Stimulated activated CD8-positive, alpha-beta memory T cell treated with anti-CD3 and anti-CD28 coated beads, Interleukin-4, amount 100 ng/mL, for 1 hour (primary cell): ENCODE measurements around the gene GGNBP2.
A peak's percentile ranks its signal among the peaks of the same experiment; 100 is the strongest.
"Not testable (repeated sequence)": the region's sequence is repeated elsewhere in the genome, so short reads cannot be mapped to it uniquely, and the experiment has no call there.

Experiments
- DNase-seq, 2 donors: peaks; one replicate each; pipeline ENCODE4 v3.0.0-alpha.2; 2020; ENCODE audit warnings: low read depth in 2 of 2, low spot score in 1 of 2

Gene GGNBP2, protein sequence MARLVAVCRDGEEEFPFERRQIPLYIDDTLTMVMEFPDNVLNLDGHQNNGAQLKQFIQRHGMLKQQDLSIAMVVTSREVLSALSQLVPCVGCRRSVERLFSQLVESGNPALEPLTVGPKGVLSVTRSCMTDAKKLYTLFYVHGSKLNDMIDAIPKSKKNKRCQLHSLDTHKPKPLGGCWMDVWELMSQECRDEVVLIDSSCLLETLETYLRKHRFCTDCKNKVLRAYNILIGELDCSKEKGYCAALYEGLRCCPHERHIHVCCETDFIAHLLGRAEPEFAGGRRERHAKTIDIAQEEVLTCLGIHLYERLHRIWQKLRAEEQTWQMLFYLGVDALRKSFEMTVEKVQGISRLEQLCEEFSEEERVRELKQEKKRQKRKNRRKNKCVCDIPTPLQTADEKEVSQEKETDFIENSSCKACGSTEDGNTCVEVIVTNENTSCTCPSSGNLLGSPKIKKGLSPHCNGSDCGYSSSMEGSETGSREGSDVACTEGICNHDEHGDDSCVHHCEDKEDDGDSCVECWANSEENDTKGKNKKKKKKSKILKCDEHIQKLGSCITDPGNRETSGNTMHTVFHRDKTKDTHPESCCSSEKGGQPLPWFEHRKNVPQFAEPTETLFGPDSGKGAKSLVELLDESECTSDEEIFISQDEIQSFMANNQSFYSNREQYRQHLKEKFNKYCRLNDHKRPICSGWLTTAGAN

DNA sequence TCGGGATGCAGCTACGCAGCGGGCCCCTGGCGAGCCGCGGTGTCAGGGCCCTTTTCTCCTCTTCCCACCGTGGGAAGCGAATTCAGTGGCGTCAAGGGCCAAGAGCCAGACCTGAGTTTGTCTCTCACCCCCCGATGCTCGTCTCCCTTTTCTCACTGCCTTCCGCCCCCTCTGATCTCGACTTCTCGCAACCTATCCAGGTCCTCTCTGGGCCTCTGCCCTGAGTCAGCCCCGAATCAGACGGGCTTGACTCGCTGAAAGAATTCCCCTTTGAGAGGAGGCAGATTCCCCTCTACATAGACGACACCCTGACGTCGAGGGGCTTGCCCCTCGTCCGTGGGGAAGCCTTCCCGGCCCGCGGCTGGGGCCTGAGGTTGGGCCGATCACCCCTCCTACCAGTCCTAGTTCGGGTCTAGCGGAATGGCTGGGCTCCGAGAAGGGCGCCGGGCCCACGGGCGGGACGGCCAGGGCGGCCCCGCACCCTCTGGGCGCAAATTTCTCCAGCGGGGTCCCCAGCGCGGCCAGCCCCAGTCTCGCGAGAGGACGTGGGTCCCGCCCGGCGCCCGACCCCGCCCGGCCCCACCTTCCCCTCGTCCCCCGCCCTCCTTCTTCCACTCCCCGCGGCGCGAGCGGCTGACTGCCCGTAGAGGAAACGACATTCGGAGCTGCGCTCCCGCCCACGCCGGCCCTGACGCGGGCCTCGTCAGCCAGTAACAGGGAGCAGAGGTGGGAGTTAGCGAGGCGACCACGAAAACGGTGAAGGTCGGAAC, at the start of gene GGNBP2:
GGNBP2 (plus strand) TSS at position 613 of the 770 bp plus-strand sequence. CDS start 806 bp downstream, outside the sequence.
- DNase-seq = peak; percentile 80 to 82

- DNase-seq = no peak
These were observed 49.6 kb upstream of the GGNBP2 start for GRCh38 chr17:36495076-36495578.

DNA sequence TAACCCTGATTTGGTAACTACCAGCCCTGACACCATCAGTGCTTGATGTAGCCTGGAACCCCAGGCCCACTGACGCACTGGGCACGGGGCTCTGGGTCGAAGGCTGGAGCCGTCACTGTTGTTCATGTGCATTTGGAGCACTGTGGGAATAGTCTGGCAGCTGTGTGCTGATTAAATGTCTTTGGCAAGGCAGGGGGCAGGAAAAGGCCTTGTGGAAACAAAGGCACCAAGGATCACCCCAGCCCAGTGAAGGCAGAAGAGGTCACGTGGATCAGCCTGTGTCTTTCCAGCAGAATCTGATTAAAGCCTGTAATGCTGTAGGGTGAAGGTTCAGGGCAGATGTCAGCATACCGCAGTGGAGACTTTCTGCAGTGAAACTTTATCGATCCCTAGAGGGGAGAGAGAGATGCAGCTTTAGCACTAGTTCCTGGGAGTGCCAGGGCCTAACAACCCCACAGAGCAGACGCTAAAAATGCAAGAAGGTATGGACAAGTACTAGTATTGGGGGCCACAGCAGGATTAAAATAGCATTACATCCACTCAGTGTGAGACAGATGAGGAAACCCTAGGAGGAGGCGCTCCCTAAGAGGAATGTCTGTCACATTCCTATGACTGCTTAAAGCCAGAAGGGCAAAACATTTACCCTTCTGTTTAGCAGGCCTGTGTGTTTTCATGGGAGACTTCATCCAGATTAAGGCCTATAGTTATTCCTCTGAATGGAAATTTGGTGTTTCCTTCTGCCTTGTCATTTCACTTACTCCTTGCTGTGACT, 48.5 kb upstream of the GGNBP2 start:
- no peak for DNase-seq

- DNase-seq = no peak
These were observed 46.6 kb upstream of the GGNBP2 start for GRCh38 chr17:36498155-36498554.

- DNase-seq = no peak
These were observed 46.0 kb upstream of the GGNBP2 start for GRCh38 chr17:36498560-36499300.

- no peak for DNase-seq
These were observed 43.9 kb upstream of the GGNBP2 start for GRCh38 chr17:36500745-36501225.

DNA sequence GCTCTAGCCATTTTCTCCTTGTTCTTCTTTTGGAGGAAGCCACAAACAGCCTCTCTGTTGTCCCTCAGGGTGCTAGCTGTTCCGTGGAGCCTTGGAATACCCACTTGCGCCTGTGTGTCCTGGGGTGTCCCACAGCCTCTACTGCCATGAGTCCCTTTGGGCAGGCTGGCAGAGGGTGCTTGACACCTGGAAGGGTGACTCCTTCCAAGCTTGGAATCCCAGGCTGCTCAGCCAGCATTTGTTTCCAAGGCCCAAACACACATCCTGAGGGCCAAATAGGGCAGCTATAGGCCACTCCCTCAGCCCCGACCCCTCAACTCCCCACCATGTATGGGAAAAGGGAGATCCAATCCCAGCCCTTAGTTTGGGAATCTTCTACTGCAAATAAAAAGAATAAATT, 43.4 kb upstream of the GGNBP2 start:
- DNase-seq = no peak

DNA sequence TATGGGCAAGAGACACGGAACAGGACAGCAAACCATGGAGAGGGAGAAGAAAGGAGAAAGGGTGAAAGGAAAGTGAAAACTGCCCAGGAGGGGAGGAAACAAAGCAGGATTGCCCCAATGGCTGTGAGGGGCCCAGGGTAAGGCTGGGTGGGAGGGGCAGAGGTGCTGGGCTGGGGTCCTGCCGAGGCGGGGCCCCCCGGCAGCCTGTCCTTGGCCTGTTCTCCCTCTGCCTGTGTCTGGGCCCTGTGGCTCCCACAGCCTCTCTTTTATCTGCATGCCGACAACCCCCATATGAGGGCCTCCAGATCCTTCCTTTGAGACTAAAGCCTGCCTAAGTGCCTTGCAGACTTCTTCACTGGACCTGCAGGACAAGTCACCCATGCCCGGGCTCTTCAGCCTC, 42.8 kb upstream of the GGNBP2 start:
- no peak for DNase-seq

DNA sequence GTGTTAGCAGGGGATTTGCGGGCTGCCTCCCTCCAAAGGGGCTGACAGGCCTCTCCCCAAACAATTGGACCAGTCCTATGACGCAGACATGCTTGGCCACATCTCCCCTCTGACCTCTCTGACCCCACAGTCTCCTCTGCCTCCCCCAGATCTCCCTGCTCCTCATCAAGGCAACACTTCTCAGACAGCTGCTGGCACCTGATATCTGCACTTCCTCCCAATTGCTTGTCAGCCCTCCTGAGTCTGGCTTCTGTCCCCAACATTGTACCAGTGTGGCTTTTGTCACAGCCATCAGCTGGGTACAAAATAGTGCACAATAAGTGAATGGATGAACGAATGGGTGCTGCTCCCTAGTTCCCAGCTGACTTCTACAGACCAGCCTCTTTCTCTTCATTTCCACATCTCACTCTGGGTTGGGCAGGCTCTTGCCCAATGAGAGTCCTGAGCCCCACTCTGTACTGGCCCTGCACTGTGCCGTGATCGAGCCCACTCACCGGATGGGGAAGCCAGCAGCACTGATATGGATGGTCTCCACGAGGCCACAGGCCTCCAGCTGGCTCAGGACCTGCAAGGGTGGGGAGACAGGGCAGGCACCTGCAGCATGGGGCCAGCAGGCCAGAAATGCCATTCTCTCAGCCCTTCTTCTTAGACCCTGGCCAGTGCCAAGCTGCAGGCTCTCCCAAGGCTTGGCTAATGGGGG, 41.1 kb upstream of the GGNBP2 start:
- DNase-seq = no peak

- DNase-seq = no peak
These were observed 40.6 kb upstream of the GGNBP2 start for GRCh38 chr17:36504156-36504545.

DNA sequence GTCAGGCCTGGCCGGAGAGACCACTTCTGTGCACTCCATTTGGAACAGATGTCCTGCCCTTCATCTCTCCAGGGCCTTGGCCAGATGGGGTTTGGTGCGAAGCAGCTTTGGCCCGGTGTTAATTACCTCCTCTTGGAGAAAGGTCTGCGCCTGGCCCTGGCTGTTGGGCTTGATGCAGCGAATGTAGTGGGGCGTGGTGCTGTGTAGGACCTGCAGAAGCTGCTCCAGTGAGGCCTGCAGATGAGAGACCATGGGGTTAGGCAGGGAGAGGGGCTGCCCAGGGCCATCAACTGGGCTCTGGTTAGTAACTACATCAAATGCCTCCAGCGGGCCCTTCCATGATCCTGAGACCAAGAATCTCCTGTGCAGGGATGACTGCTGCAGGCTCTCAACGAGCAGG, 39.5 kb upstream of the GGNBP2 start:
- no peak for DNase-seq

DNA sequence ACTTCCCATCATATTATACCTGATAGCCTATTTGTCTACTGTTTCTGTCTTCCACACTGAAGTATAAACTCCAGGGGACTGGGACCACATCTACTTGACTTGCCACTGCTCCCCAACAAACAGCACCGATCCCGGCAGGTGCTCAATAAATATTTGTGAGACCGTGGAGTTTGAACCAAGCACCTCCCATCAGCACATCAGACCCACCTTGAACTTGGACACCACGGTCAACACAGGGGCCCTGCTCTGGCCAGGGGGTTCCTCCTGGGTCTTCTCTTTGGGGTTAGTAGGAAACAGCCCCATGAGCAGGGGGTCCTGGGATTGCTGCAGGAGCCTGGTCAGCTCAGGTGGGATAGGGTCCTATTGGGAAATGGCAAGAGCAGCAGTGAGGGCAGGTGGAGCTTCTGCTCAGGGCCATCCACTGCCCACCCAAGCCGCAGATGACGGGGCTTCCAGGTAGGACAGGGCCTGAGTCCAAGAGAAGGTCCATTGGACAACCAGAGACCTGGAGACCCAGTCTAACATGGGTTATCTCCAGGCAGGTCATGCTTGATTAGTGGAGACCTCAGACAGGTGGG, 38.4 kb upstream of the GGNBP2 start:
- DNase-seq = no peak

DNA sequence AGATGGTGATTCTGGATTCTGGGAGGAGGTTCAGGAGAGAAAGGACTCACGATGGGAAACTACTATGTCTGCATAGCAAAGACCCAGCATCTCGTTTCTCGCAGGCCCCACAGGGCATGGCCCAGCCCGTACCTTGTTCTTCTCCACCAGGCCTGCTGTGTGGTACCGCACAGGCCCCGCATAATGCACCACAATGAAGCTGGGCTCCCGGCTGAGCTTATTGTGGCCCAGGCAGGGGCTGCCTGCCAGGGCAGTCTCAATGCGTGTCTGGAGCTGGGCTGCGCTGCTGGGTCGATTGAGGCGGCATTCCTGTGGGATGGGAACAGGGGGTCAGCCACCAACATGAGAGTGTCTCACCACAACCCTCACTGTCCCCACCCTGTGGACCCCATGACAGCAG, 37.9 kb upstream of the GGNBP2 start:
- DNase-seq = no peak

DNA sequence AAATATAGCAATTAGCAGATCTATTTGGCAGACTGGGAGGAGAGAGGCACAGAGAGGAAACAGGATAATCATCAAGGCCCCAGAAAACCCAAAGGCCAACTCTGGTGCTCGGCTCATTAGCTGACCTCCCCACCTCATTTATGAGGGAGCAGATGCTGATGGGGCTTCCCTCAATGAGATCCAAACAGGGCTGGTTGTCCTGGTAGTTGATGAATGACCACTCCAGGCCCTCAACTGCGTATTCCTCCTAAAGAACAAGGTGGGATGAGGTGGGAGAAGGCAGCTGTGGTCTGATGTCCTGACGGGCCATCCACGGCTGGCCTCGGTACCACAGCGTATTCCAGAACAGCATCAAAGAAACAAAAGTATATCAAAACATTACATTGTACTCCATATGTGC, 37.5 kb upstream of the GGNBP2 start:
- DNase-seq = no peak

- not testable (repeated sequence) for DNase-seq
These were observed 36.3 kb upstream of the GGNBP2 start for GRCh38 chr17:36508439-36508838.

- no peak for DNase-seq
These were observed 35.3 kb upstream of the GGNBP2 start for GRCh38 chr17:36509272-36509985.

DNA sequence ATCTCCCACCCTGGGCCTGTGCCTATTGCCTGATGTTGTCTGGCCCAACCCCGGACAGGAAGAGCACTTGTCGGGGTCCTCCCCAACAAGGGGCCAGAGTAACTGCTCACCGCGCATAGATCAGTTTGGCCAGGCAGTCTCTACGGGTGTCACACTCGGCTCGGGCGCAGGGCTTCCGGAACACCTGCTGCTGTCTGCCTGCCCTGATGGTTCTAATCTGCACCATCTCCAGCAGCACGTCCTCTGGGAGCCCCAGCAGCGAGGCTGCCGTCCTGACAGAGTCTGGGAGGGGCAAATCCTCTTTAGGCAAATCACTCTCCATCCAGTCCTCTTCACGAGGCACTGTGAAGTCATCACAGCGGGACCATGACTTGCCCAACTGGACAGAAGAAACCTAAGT, 34.1 kb upstream of the GGNBP2 start:
- DNase-seq = no peak

- DNase-seq = no peak
These were observed 33.5 kb upstream of the GGNBP2 start for GRCh38 chr17:36511216-36511615.
